C4-2B (cell line): ENCODE data around the gene TRIM29.

Experiments
- H3K27ac ChIP-seq: fragments of 450-650 bp; 2 replicates; pipeline ENCODE4 v1.5.1; 2017
- CTCF ChIP-seq: fragments of 450-650 bp; conservative IDR thresholded peaks from 2 replicates; pipeline ENCODE4 v1.5.1; 2017; ENCODE audit warnings: mild to moderate bottlenecking
- ZFX ChIP-seq: fragments of 450-650 bp; IDR thresholded peaks from 2 replicates; pipeline ENCODE4 v1.6.1; 2017

The TRIM29 gene

GRCh38 chr11:120086651-120087050 is 51.3 kb downstream of the TRIM29 start:
- TF ChIP-seq CTCF (no peak), ZFX (no peak)
- H3K27ac ChIP-seq = no peak overlapping the region

GRCh38 chr11:120079750-120080610 is 57.9 kb downstream of the TRIM29 start:
- H3K27ac ChIP-seq = no peak overlapping the region
- TF ChIP-seq CTCF = peak; percentile 52
- TF ChIP-seq ZFX = no peak

DNA sequence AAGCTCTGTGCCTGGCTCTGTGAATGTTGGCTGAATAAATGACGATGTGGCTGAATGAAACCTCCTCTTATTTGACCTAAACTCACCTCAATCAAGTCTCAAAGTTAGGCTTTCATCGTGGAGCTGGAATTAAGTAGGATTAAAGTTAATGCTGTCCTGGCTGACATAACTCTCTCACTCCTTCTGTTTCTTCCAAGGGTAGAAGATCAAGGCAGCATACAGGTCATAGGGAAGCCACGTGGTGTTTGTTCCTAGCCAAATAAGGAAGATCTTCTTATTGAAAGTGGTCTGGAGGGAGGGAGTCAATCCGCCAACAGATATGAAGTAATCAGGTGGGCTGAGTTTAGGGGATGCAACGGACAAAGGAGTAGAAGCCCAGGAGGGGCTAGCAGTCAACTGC is 59.5 kb downstream of the TRIM29 start:
- TF ChIP-seq CTCF = no peak
- H3K27ac ChIP-seq = no peak overlapping the region

DNA sequence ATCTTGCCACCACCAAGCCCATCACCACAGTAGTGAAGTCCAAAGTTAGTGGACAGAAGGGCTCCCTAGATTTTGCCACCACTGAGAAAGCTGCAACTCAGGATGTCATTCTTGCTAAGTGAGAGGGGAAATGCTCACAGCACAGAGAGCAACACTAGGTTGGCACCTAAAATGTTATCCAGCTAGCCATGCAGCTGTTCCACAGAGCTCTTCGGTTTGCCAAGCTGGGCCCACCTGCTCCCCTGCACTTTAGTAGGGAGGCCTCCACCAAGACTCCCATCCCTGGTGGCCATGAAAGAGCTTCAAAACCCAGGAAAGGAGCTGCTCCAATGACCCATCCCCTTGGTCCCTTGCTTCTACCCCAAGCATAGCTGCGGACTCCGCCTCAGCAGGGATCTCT is 63.8 kb downstream of the TRIM29 start:
- TF ChIP-seq CTCF = no peak
- TF ChIP-seq ZFX = no peak
- H3K27ac ChIP-seq = no peak overlapping the region

GRCh38 chr11:120073196-120073595 is 64.7 kb downstream of the TRIM29 start:
- H3K27ac ChIP-seq = no peak overlapping the region
- no peak for TF ChIP-seq CTCF
- no peak for TF ChIP-seq ZFX

GRCh38 chr11:120068114-120068573 is 69.8 kb downstream of the TRIM29 start:
- H3K27ac ChIP-seq = no peak overlapping the region
- TF ChIP-seq ZFX = no peak
- TF ChIP-seq CTCF = no peak

DNA sequence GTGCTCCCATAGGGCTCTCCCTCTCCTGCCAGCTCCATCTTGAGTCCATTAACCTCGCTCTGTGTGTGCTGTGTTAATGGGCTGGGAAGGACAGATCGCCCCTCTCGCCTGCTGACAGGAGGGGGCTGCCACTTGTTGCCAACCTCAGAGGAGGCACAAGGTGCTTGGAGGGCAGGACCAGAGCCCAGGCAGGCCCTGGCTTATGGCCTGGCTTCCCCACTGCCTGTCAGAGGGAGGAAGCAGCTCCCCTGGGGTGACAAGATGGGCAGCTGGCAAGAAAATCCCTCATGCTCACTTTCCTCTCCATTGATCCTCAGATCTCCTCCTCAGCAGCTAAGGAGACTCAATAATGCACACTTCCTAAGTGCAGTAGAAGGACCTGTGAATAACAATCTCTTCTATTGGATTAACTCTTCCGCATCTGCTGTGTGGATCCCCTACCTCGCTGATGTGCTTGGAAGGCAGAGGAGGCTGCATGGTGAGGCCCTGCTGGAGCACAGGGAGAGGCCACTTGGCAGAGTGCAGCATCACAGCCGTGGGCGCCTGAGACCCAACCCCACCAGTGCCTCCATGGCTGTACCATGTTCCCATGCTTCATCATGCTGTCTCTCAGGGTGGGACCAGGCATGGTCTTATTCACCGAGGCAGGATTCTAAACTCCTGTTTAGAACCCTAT is 70.3 kb downstream of the TRIM29 start:
- no peak for TF ChIP-seq CTCF
- TF ChIP-seq ZFX = no peak

More for the DNA sequence above, 70.3 kb downstream of the TRIM29 start:
- no peak overlapping the region for H3K27ac ChIP-seq
